ENCODE measurements around the gene PLEKHA3. TPM values are rescaled to one million over a fixed set of nuclear protein-coding genes. Genes with fewer than 3 reads are reported as not detected.

The PLEKHA3 gene
- total and polyA plus RNA-seq, 2 of the 4 experiments (the other 2 are of a cell fraction) = 3.9 to 5.5 TPM

GRCh38 chr2:178452870-178453269 lies 27.4 kb upstream of the PLEKHA3 start:
- Histone ChIP-seq H3K56ac (ENCODE audit: extremely low read depth, insufficient read depth, low read length) (no peak overlapping the region), H2AK5ac (ENCODE audit: low read depth, low read length) (no peak overlapping the region), H4K91ac (ENCODE audit: insufficient read depth, low read depth, low read length) (no peak overlapping the region), H3K18ac (ENCODE audit: low read depth, low read length) (no peak overlapping the region), H3K4ac (ENCODE audit: low read depth, low read length) (no peak overlapping the region), H3K4me2 (ENCODE audit: low read depth, low read length) (no peak overlapping the region), H3K79me1 (ENCODE audit: low read depth in 1 of 2, low read length in 2 of 2) (peaks cover 21 to 28% of the 10 kb centered on the region in 2 experiments), H3K9ac (ENCODE audit: low read depth, low read length) (no peak overlapping the region), H3K23ac (ENCODE audit: low read depth, low read length) (no peak overlapping the region), H2BK15ac (ENCODE audit: low read depth, low read length) (no peak overlapping the region), H2BK20ac (ENCODE audit: low read depth, low read length) (no peak overlapping the region), H4K5ac (ENCODE audit: low read depth, low read length) (no peak overlapping the region), H3K9me3 (ENCODE audit: control insufficient read depth, insufficient read depth, low read length) (no peaks in the 10 kb centered on the region), H3K27ac (ENCODE audit: insufficient read depth, low read length) (no peak overlapping the region), H2AK9ac (replicated peaks; ENCODE audit: low read depth, low read length, poor library complexity) (no peak overlapping the region), H3K9me1 (ENCODE audit: insufficient read depth, low read length) (0 out of 2 replicates have a peak, but pooled peaks cover 2% of the 10 kb centered on the region), H3K27me3 (ENCODE audit: control insufficient read depth, insufficient read depth, low read length) (no peaks in the 10 kb centered on the region), H2AFZ (replicated peaks; ENCODE audit: low read length, poor library complexity) (no peak overlapping the region), H4K20me1 (ENCODE audit: insufficient read depth, low read length) (peaks cover 9% of the 10 kb centered on the region; the same call in 1 of the 2 replicates), H4K8ac (ENCODE audit: low read depth in 2 of 2, low read length in 2 of 2) (no peak overlapping the region), H2BK5ac (ENCODE audit: low read depth, low read length, poor library complexity, severe bottlenecking) (no peak overlapping the region), H2BK120ac (ENCODE audit: low read depth, low read length) (no peak overlapping the region), H3K4me1 (ENCODE audit: control insufficient read depth, insufficient read depth, low read length) (peaks cover 6% of the 10 kb centered on the region), H3K36me3 (ENCODE audit: control insufficient read depth, insufficient read depth, low read length) (peaks cover 6% of the 10 kb centered on the region; the same call in 1 of the 2 replicates), H3K14ac (replicated peaks; ENCODE audit: low read depth, low read length) (no peak overlapping the region), H3K4me3 (ENCODE audit: insufficient read depth, low read depth, low read length) (no peak overlapping the region)
- DNase-seq (no peak), ATAC-seq (ENCODE audit: low read depth) (no peak)
- dilution Hi-C loops (cut with HindIII; ENCODE audit: low sequenced_read_pairs, unreplicated experiment) = no loop called here
- ChIA-PET POLR2A (ENCODE audit: unreplicated experiment) (no interaction called here), CTCF (interaction anchor here (1.1 kb wide), 1 partner anchor 18 kb away, joined by 3 read pairs; no protein-coding TSS in a partner anchor)
- WGBS, 2 experiments (ENCODE audit: extremely low coverage in 2 of 2, insufficient read length in 1 of 2) = no CpG with 5 or more reads among the region's 5 CpGs
- TF ChIP-seq CTCF (conservative IDR thresholded peaks at IDR 0.05; ENCODE audit: low read depth, low read length) = no peak
- no peak for TF ChIP-seq POLR2A (IDR thresholded peaks at IDR 0.05; ENCODE audit: low read depth, low read length)
- TF ChIP-seq SMC3 (IDR thresholded peaks at IDR 0.05; ENCODE audit: low read depth, low read length) = no peak
- TF ChIP-seq, protein P1, sequence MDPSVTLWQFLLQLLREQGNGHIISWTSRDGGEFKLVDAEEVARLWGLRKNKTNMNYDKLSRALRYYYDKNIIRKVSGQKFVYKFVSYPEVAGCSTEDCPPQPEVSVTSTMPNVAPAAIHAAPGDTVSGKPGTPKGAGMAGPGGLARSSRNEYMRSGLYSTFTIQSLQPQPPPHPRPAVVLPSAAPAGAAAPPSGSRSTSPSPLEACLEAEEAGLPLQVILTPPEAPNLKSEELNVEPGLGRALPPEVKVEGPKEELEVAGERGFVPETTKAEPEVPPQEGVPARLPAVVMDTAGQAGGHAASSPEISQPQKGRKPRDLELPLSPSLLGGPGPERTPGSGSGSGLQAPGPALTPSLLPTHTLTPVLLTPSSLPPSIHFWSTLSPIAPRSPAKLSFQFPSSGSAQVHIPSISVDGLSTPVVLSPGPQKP (IDR thresholded peaks at IDR 0.05; ENCODE audit: borderline replicate concordance, low read depth, low read length) = no peak
- no peak for TF ChIP-seq MAFK (IDR thresholded peaks at IDR 0.05; ENCODE audit: low read depth, low read length)
- in situ Hi-C loops (cut with MboI; ENCODE audit: low sequenced_read_pairs) = no loop called here
- no TSS peak for BruUV-seq (replicated peaks)
- intact Hi-C loops (cut with micrococcal nuclease) = no loop called here
